Measurements from ENCODE around the gene GRID1.

Gene GRID1

GRCh38 chr10:86064931-86065662 is 301.5 kb downstream of the GRID1 start:
- TF ChIP-seq EZH2phosphoT487 (IDR thresholded peaks at IDR 0.05; ENCODE audit: low read length) (no peak), EZH2 (optimal IDR thresholded peaks at IDR 0.05; ENCODE audit: low read depth, low read length) (no peak)
- TF ChIP-seq, protein P1, sequence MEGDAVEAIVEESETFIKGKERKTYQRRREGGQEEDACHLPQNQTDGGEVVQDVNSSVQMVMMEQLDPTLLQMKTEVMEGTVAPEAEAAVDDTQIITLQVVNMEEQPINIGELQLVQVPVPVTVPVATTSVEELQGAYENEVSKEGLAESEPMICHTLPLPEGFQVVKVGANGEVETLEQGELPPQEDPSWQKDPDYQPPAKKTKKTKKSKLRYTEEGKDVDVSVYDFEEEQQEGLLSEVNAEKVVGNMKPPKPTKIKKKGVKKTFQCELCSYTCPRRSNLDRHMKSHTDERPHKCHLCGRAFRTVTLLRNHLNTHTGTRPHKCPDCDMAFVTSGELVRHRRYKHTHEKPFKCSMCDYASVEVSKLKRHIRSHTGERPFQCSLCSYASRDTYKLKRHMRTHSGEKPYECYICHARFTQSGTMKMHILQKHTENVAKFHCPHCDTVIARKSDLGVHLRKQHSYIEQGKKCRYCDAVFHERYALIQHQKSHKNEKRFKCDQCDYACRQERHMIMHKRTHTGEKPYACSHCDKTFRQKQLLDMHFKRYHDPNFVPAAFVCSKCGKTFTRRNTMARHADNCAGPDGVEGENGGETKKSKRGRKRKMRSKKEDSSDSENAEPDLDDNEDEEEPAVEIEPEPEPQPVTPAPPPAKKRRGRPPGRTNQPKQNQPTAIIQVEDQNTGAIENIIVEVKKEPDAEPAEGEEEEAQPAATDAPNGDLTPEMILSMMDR (IDR thresholded peaks at IDR 0.05; ENCODE audit: low read length): no peak

DNA sequence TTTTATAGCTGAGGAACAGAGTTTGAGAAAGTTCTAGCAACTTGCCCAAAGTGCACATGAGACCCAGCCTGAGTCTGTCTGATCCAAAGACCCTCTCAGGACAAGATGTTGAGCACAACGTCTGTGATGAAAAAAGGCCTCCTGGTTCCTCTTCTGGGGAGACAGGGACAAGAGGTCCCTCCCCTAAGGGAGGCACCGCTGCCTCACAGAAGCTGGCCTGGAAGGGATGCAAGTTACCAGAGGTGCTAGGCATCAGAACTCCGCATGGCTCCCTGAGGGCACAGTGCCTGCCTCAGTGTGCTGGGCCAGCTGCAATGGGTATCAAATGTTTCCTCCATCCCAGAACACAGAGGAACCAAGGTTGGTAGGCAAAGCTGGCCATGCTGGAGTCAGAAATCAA is 302.4 kb downstream of the GRID1 start:
- Histone ChIP-seq H3K36me3 (replicated peaks; ENCODE audit: insufficient read depth, low read length) (no peaks in the 10 kb centered on the region), H4K20me1 (ENCODE audit: insufficient read depth, low read length) (no peaks in the 10 kb centered on the region), H3K4me2 (ENCODE audit: low read depth, low read length) (no peak overlapping the region), H3K27ac (ENCODE audit: low read length) (no peak overlapping the region), H3K4me3 (ENCODE audit: low read length) (no peak overlapping the region), H3F3A (ENCODE audit: insufficient read depth, low read length) (no peaks in the 10 kb centered on the region), H3K9me2 (replicated peaks; ENCODE audit: insufficient read depth, low read length) (no peaks in the 10 kb centered on the region), H3K4me1 (ENCODE audit: low read length) (no peaks in the 10 kb centered on the region), H3K79me2 (ENCODE audit: low read length) (no peaks in the 10 kb centered on the region), H3K9ac (ENCODE audit: low read length) (no peak overlapping the region), H2AFZ (ENCODE audit: low read length) (no peak overlapping the region), H3K9me3 (replicated peaks; ENCODE audit: insufficient read depth, low read length) (no peaks in the 10 kb centered on the region), H3K27me3 (replicated peaks; ENCODE audit: insufficient read depth, low read length) (no peaks in the 10 kb centered on the region)
- DNase-seq: no peak
- TF ChIP-seq EZH2phosphoT487 (IDR thresholded peaks at IDR 0.05; ENCODE audit: low read length) (no peak), EZH2 (optimal IDR thresholded peaks at IDR 0.05; ENCODE audit: low read depth, low read length) (no peak)
- TF ChIP-seq, protein P1 (IDR thresholded peaks at IDR 0.05; ENCODE audit: low read length): no peak

More at GRCh38 chr10:86064931-86065662, 301.5 kb downstream of the GRID1 start:
- no peak overlapping the region for H3K4me3 ChIP-seq (ENCODE audit: low read length)
- no peaks in the 10 kb centered on the region for H3K36me3 ChIP-seq (replicated peaks; ENCODE audit: insufficient read depth, low read length)
- H3K27me3 ChIP-seq (replicated peaks; ENCODE audit: insufficient read depth, low read length): no peaks in the 10 kb centered on the region
- H2AFZ ChIP-seq (ENCODE audit: low read length): no peak overlapping the region
- no peaks in the 10 kb centered on the region for H3K9me2 ChIP-seq (replicated peaks; ENCODE audit: insufficient read depth, low read length)
- no peaks in the 10 kb centered on the region for H3K79me2 ChIP-seq (ENCODE audit: low read length)
- no peaks in the 10 kb centered on the region for H3K4me1 ChIP-seq (ENCODE audit: low read length)
- no peak overlapping the region for H3K4me2 ChIP-seq (ENCODE audit: low read depth, low read length)
- H4K20me1 ChIP-seq (ENCODE audit: insufficient read depth, low read length): no peaks in the 10 kb centered on the region
- H3K27ac ChIP-seq (ENCODE audit: low read length): no peak overlapping the region
- DNase-seq: no peak
- no peak overlapping the region for H3K9ac ChIP-seq (ENCODE audit: low read length)
- H3K9me3 ChIP-seq (replicated peaks; ENCODE audit: insufficient read depth, low read length): no peaks in the 10 kb centered on the region
- no peaks in the 10 kb centered on the region for H3F3A ChIP-seq (ENCODE audit: insufficient read depth, low read length)

DNA sequence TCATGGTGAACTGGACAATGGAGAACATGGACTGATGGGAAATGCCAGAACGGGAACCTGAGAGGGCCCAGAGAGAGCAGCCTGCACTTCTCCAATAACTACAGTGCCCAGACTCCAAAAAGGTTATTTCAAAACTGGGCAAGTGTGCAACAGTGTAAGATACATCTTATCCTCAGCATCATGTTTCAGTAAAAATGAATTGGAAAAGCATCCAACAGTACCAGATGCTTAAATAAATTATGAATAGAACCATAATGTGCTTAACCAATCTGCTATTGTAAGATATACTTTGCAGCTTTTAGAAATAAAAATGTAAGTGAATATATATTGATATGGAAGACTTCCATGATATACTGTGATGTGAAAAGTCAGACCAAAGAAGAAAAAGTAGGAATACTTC is 303.3 kb downstream of the GRID1 start:
- no peak overlapping the region for H3K9ac ChIP-seq (ENCODE audit: low read length)
- no peaks in the 10 kb centered on the region for H3K79me2 ChIP-seq (ENCODE audit: low read length)
- no peaks in the 10 kb centered on the region for H3K27me3 ChIP-seq (replicated peaks; ENCODE audit: insufficient read depth, low read length)
- no peak overlapping the region for H3K4me3 ChIP-seq (ENCODE audit: low read length)
- no peak overlapping the region for H3K27ac ChIP-seq (ENCODE audit: low read length)
- no peaks in the 10 kb centered on the region for H3K4me1 ChIP-seq (ENCODE audit: low read length)
- DNase-seq: no peak
- no peak overlapping the region for H2AFZ ChIP-seq (ENCODE audit: low read length)
- TF ChIP-seq EZH2 (optimal IDR thresholded peaks at IDR 0.05; ENCODE audit: low read depth, low read length) (no peak), EZH2phosphoT487 (IDR thresholded peaks at IDR 0.05; ENCODE audit: low read length) (no peak)
- TF ChIP-seq, protein P1 (IDR thresholded peaks at IDR 0.05; ENCODE audit: low read length): no peak
- no peaks in the 10 kb centered on the region for H4K20me1 ChIP-seq (ENCODE audit: insufficient read depth, low read length)
- no peaks in the 10 kb centered on the region for H3F3A ChIP-seq (ENCODE audit: insufficient read depth, low read length)
- H3K4me2 ChIP-seq (ENCODE audit: low read depth, low read length): no peak overlapping the region
- no peaks in the 10 kb centered on the region for H3K9me3 ChIP-seq (replicated peaks; ENCODE audit: insufficient read depth, low read length)
- no peaks in the 10 kb centered on the region for H3K9me2 ChIP-seq (replicated peaks; ENCODE audit: insufficient read depth, low read length)
- H3K36me3 ChIP-seq (replicated peaks; ENCODE audit: insufficient read depth, low read length): no peaks in the 10 kb centered on the region
